H9 (cell line): ENCODE data around the gene CDKN2AIPNL. TPM values are rescaled to one million over a fixed set of nuclear protein-coding genes. Genes with fewer than 3 reads are reported as not detected.

ENCODE experiments used
- DNase-seq: peaks from one replicate; pipeline ENCODE4 v3.0.0-alpha.2; 2017
- H2AFZ ChIP-seq: one replicate; pipeline ENCODE4 v1.6.1; 2013; ENCODE audit warnings: mild to moderate bottlenecking, low read length, control low read depth, moderate library complexity
- H2AK5ac ChIP-seq: 2 replicates; pipeline ENCODE4 v1.6.1; 2013; ENCODE audit warnings: low read length, control low read depth, mixed read lengths; ENCODE audit not compliant: insufficient read length
- H2BK120ac ChIP-seq: one replicate; pipeline ENCODE4 v1.6.1; 2013; ENCODE audit warnings: low read depth, mild to moderate bottlenecking, low read length, control low read depth, inconsistent platforms; ENCODE audit not compliant: poor library complexity, severe bottlenecking
- H2BK12ac ChIP-seq: 2 replicates; pipeline ENCODE4 v1.6.1; 2013; ENCODE audit warnings: low read length, control low read depth, mixed read lengths, low read depth; ENCODE audit not compliant: insufficient read length
- H2BK15ac ChIP-seq: 2 replicates; pipeline ENCODE4 v1.6.1; 2013; ENCODE audit warnings: low read depth, low read length, control low read depth
- H2BK20ac ChIP-seq: one replicate; pipeline ENCODE4 v1.6.1; 2013; ENCODE audit warnings: low read depth, mild to moderate bottlenecking, low read length, control low read depth, inconsistent platforms; ENCODE audit not compliant: poor library complexity, severe bottlenecking
- H2BK5ac ChIP-seq: 2 replicates; pipeline ENCODE4 v1.6.1; 2013; ENCODE audit warnings: low read length, control low read depth, mixed read lengths; ENCODE audit not compliant: insufficient read length
- H3K14ac ChIP-seq: 2 replicates; pipeline ENCODE4 v1.6.1; 2013; ENCODE audit warnings: low read length, control low read depth; ENCODE audit not compliant: insufficient read depth
- H3K18ac ChIP-seq: 2 replicates; pipeline ENCODE4 v1.6.1; 2013; ENCODE audit warnings: low read depth, mild to moderate bottlenecking, mixed read lengths, low read length, control low read depth; ENCODE audit not compliant: insufficient read length
- H3K23ac ChIP-seq: 2 replicates; pipeline ENCODE4 v1.6.1; 2013; ENCODE audit warnings: low read length, control low read depth, mixed read lengths, low read depth; ENCODE audit not compliant: insufficient read length
- H3K23me2 ChIP-seq: 2 replicates; pipeline ENCODE4 v1.6.1; 2013; ENCODE audit warnings: low read depth, mild to moderate bottlenecking, mixed read lengths, low read length, control low read depth; ENCODE audit not compliant: insufficient read length, poor library complexity, severe bottlenecking
- H3K27ac ChIP-seq: 2 replicates; pipeline ENCODE4 v1.5.1; 2013; ENCODE audit warnings: low read length, control low read depth, mixed read lengths, low read depth; ENCODE audit not compliant: insufficient read length
- H3K27me3 ChIP-seq: 2 replicates; pipeline ENCODE4 v1.6.1; 2013; ENCODE audit warnings: low read length, control low read depth, inconsistent platforms; ENCODE audit not compliant: insufficient read depth
- H3K4ac ChIP-seq: 2 replicates; pipeline ENCODE4 v1.6.1; 2013; ENCODE audit warnings: low read depth, mild to moderate bottlenecking, control low read depth, inconsistent platforms, low read length, moderate library complexity
- H3K4me1 ChIP-seq: 2 replicates; pipeline ENCODE4 v1.6.1; 2013; ENCODE audit warnings: low read length, control low read depth, inconsistent platforms; ENCODE audit not compliant: insufficient read depth
- H3K4me2 ChIP-seq: 2 replicates; pipeline ENCODE4 v1.6.1; 2013; ENCODE audit warnings: low read length, control low read depth, mixed read lengths; ENCODE audit not compliant: insufficient read length, insufficient read depth
- H3K56ac ChIP-seq: 2 replicates; pipeline ENCODE4 v1.6.1; 2013; ENCODE audit warnings: low read depth, mild to moderate bottlenecking, mixed read lengths, low read length, control low read depth; ENCODE audit not compliant: insufficient read length
- H3K79me1 ChIP-seq: 2 replicates; pipeline ENCODE4 v1.6.1; 2013; ENCODE audit warnings: low read depth, mild to moderate bottlenecking, moderate library complexity, low read length, control low read depth, inconsistent platforms; ENCODE audit not compliant: insufficient read depth, poor library complexity, severe bottlenecking
- H3K79me2 ChIP-seq: 2 replicates; pipeline ENCODE4 v1.6.1; 2013; ENCODE audit warnings: low read length, control low read depth, inconsistent platforms; ENCODE audit not compliant: insufficient read depth
- H3K9ac ChIP-seq: 2 replicates; pipeline ENCODE4 v1.6.1; 2013; ENCODE audit warnings: low read length, control low read depth, mixed read lengths; ENCODE audit not compliant: insufficient read length; ENCODE audit errors: extremely low read depth
- H3K9me3 ChIP-seq: one replicate; pipeline ENCODE4 v1.6.1; 2013; ENCODE audit warnings: low read depth, low read length, inconsistent platforms; ENCODE audit not compliant: control insufficient read depth
- H3T11ph ChIP-seq: one replicate; pipeline ENCODE4 v1.6.1; 2013; ENCODE audit warnings: mild to moderate bottlenecking, low read length, control low read depth, inconsistent platforms
- H4K20me1 ChIP-seq: one replicate; pipeline ENCODE4 v1.6.1; 2013; ENCODE audit not compliant: control insufficient read depth, insufficient read length, insufficient read depth
- H4K5ac ChIP-seq: 2 replicates; pipeline ENCODE4 v1.6.1; 2013; ENCODE audit warnings: low read depth, mild to moderate bottlenecking, mixed read lengths, low read length, control low read depth; ENCODE audit not compliant: insufficient read length
- H4K8ac ChIP-seq: replicated peaks from 2 replicates; pipeline ENCODE4 v1.6.1; 2013; ENCODE audit warnings: low read length, control low read depth, mixed read lengths, low read depth; ENCODE audit not compliant: insufficient read length
- H4K91ac ChIP-seq: 2 replicates; pipeline ENCODE4 v1.6.1; 2013; ENCODE audit warnings: low read depth, mild to moderate bottlenecking, moderate library complexity, mixed read lengths, low read length, control low read depth; ENCODE audit not compliant: insufficient read length
- H3K27ac Mint-ChIP-seq, 3 experiments: 2 replicates in 2 of 3; 3 replicates in 1 of 3; pipeline ENCODE4 v1.8.0; 2020 to 2021; ENCODE audit warnings: mixed read lengths in 3 of 3, mild to moderate bottlenecking in 1 of 3, moderate library complexity in 1 of 3
- H3K27me3 Mint-ChIP-seq: 2 replicates; pipeline ENCODE4 v1.8.0; 2021; ENCODE audit warnings: low read depth, mild to moderate bottlenecking, moderate library complexity, mixed read lengths
- H3K36me3 Mint-ChIP-seq, 3 experiments: 2 replicates in 2 of 3; 3 replicates in 1 of 3; pipeline ENCODE4 v1.8.0; 2020 to 2021; ENCODE audit warnings: low read depth in 3 of 3, mixed read lengths in 3 of 3; ENCODE audit not compliant: insufficient read depth in 1 of 3
- H3K4me1 Mint-ChIP-seq, 2 experiments: 2 replicates each; pipeline ENCODE4 v1.8.0; 2020; ENCODE audit warnings: mixed read lengths in 2 of 2
- H3K4me3 Mint-ChIP-seq, 2 experiments: 2 replicates in 1 of 2; 3 replicates in 1 of 2; pipeline ENCODE4 v1.8.0; 2020 to 2021; ENCODE audit warnings: mild to moderate bottlenecking in 2 of 2, mixed read lengths in 2 of 2, moderate library complexity in 1 of 2
- H3K9me3 Mint-ChIP-seq, 2 experiments: 2 replicates in 1 of 2; 3 replicates in 1 of 2; pipeline ENCODE4 v1.8.0; 2020; ENCODE audit warnings: mild to moderate bottlenecking in 2 of 2, mixed read lengths in 2 of 2, moderate library complexity in 1 of 2
- CTCF ChIP-seq: fragments of 200-600 bp; sonication (generic); conservative IDR thresholded peaks from 3 replicates; pipeline ENCODE4 v1.8.0; 2021; ENCODE audit warnings: antibody characterized with exemption, mild to moderate bottlenecking
- WGBS: extraction: QIAGEN DNeasy Blood & Tissue Kit; methylation state at CpG from one replicate; pipeline ENCODE4 v1.1.7; 2013; ENCODE audit warnings: missing lambda C conversion rate, low lambda C conversion rate, mixed read lengths; ENCODE audit not compliant: insufficient read length; ENCODE audit errors: extremely low coverage; 5-methylcytosine and 5-hydroxymethylcytosine counted together
- total RNA-seq: library from RNA; stranded (reverse); gene quantifications from 2 replicates; pipeline ENCODE4 v1.2.1, GENCODE V29; 2021

CDKN2AIPNL gene
- total RNA-seq, 1 experiment from 2014 or later = 60.0 TPM

DNA sequence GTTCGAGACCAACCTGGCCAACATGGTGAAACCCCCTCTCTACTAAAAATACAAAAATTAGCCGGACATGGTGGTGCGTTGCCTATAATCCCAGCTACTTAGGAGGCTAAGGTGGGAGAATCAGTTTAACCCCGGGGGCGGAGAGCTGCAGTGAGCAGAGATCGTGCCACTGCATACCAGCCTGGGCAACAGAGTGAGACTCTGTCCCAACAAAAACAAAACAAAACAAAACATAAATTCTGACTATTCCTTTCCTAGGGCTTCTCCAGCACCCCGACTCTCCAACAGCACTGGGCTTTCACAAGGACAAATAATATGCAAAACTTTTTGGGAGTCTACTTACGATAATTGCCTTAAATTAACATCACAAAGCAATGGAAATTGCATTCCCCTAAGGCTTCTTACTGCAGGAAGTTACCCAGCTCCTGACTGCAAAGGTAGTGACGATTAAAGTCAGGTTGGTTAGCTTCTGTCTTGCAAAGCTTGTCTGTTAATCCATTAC lies 15.9 kb upstream of the CDKN2AIPNL start:
- no peak overlapping the region for H4K8ac ChIP-seq
- peaks cover 4% of the 10 kb centered on the region; the same call in 1 of the 2 replicates for H3K4me1 ChIP-seq
- H3K27ac ChIP-seq = peak overlapping the region; percentile 96
- H3K9ac ChIP-seq = no peak overlapping the region
- H3K4me2 ChIP-seq = peak overlapping the region; percentile 87
- Mint-ChIP-seq H3K4me1 (peaks cover 40 to 47% of the 10 kb centered on the region in 2 experiments), H3K27me3 (no peaks in the 10 kb centered on the region; the same call in 1 of the 2 replicates), H3K27ac (peak overlapping the region; percentile 98 to 100 (median 98)), H3K9me3 (no peaks in the 10 kb centered on the region), H3K36me3 (0 out of 7 replicates have a peak, but pooled peaks cover 0 to 3% (median 0%) of the 10 kb centered on the region in 3 experiments), H3K4me3 (peak overlapping the region; percentile 59 to 81)
- peak overlapping the region; percentile 61 for H3K18ac ChIP-seq
- no peak for TF ChIP-seq CTCF
- no peak overlapping the region for H2BK12ac ChIP-seq
- H3K79me1 ChIP-seq = no peaks in the 10 kb centered on the region
- H3K56ac ChIP-seq = no peak overlapping the region
- H2BK5ac ChIP-seq = no peak overlapping the region
- no peak overlapping the region for H2BK15ac ChIP-seq
- no peak overlapping the region for H3T11ph ChIP-seq
- H2AFZ ChIP-seq = no peak overlapping the region
- no CpG with 5 or more reads among the region's 9 CpGs for WGBS
- no peak overlapping the region for H2BK20ac ChIP-seq
- H3K14ac ChIP-seq = no peak overlapping the region; the same call in 1 of the 2 replicates
- H2BK120ac ChIP-seq = no peak overlapping the region
- H3K23me2 ChIP-seq = peaks cover 6% of the 10 kb centered on the region
- peak; percentile 70 for DNase-seq
- H3K9me3 ChIP-seq = no peaks in the 10 kb centered on the region
- H3K4ac ChIP-seq = no peak overlapping the region
- H4K20me1 ChIP-seq = no peaks in the 10 kb centered on the region
- H3K27me3 ChIP-seq = no peaks in the 10 kb centered on the region
- no peak overlapping the region for H4K5ac ChIP-seq
- no peaks in the 10 kb centered on the region; the same call in 1 of the 2 replicates for H3K79me2 ChIP-seq
- no peak overlapping the region for H2AK5ac ChIP-seq
- H4K91ac ChIP-seq = no peak overlapping the region
- H3K23ac ChIP-seq = no peak overlapping the region
